KOPT-K1 (cell line): ENCODE data around the gene NSFL1C.

Experiments
- H3K27ac ChIP-seq: fragments of 200-600 bp; sonication (generic); 2 replicates; pipeline ENCODE4 v1.5.1; 2016; ENCODE audit warnings: antibody characterized with exemption, mild to moderate bottlenecking, low read depth, low read length; ENCODE audit not compliant: poor library complexity, severe bottlenecking
- H3K36me3 ChIP-seq: fragments of 200-600 bp; sonication (generic); 2 replicates; pipeline ENCODE4 v1.5.1; 2017; ENCODE audit warnings: antibody characterized with exemption, mild to moderate bottlenecking, low read length, moderate library complexity; ENCODE audit not compliant: insufficient read depth
- H3K9me3 ChIP-seq: fragments of 200-600 bp; sonication (generic); 2 replicates; pipeline ENCODE4 v1.5.1; 2017; ENCODE audit warnings: antibody characterized with exemption, low read length, mild to moderate bottlenecking; ENCODE audit not compliant: insufficient read depth, poor library complexity, severe bottlenecking

The NSFL1C gene

GRCh38 chr20:1457992-1458391, 8.7 kb downstream of the NSFL1C start:
- peaks cover 92% of the 10 kb centered on the region for H3K36me3 ChIP-seq
- H3K27ac ChIP-seq: no peak overlapping the region
- no peaks in the 10 kb centered on the region for H3K9me3 ChIP-seq

GRCh38 chr20:1456300-1456699, 10.3 kb downstream of the NSFL1C start:
- Histone ChIP-seq H3K36me3 (peaks cover 99% of the 10 kb centered on the region), H3K9me3 (no peaks in the 10 kb centered on the region), H3K27ac (no peak overlapping the region)

- H3K36me3 ChIP-seq: peaks cover 100% of the 10 kb centered on the region
- H3K9me3 ChIP-seq: no peaks in the 10 kb centered on the region
- no peak overlapping the region for H3K27ac ChIP-seq
Measured at GRCh38 chr20:1450926-1451491, 15.6 kb downstream of the NSFL1C start.

GRCh38 chr20:1449370-1449769, 17.3 kb downstream of the NSFL1C start:
- Histone ChIP-seq H3K9me3 (no peaks in the 10 kb centered on the region), H3K36me3 (peaks cover 100% of the 10 kb centered on the region), H3K27ac (no peak overlapping the region)

GRCh38 chr20:1448081-1448620, 18.5 kb downstream of the NSFL1C start:
- H3K27ac ChIP-seq: no peak overlapping the region
- H3K9me3 ChIP-seq: no peaks in the 10 kb centered on the region
- peaks cover 100% of the 10 kb centered on the region for H3K36me3 ChIP-seq

- no peak overlapping the region for H3K27ac ChIP-seq
- no peaks in the 10 kb centered on the region for H3K9me3 ChIP-seq
- peaks cover 100% of the 10 kb centered on the region for H3K36me3 ChIP-seq
Measured at GRCh38 chr20:1446536-1446935, 20.1 kb downstream of the NSFL1C start.

- H3K9me3 ChIP-seq: no peaks in the 10 kb centered on the region
- H3K36me3 ChIP-seq: peaks cover 81% of the 10 kb centered on the region
- no peak overlapping the region for H3K27ac ChIP-seq
Measured at GRCh38 chr20:1443085-1443484, 23.6 kb downstream of the NSFL1C start.

- no peaks in the 10 kb centered on the region for H3K9me3 ChIP-seq
- H3K27ac ChIP-seq: no peak overlapping the region
- H3K36me3 ChIP-seq: peaks cover 73% of the 10 kb centered on the region
Measured at GRCh38 chr20:1442304-1442703, 24.3 kb downstream of the NSFL1C start.

- Histone ChIP-seq H3K27ac (no peak overlapping the region), H3K36me3 (peaks cover 61% of the 10 kb centered on the region), H3K9me3 (no peaks in the 10 kb centered on the region)
Measured at GRCh38 chr20:1441133-1441532, 25.5 kb downstream of the NSFL1C start.

GRCh38 chr20:1440024-1440423, 26.6 kb downstream of the NSFL1C start:
- H3K9me3 ChIP-seq: no peaks in the 10 kb centered on the region
- peaks cover 50% of the 10 kb centered on the region for H3K36me3 ChIP-seq
- H3K27ac ChIP-seq: no peak overlapping the region

GRCh38 chr20:1438361-1438760, 28.3 kb downstream of the NSFL1C start:
- Histone ChIP-seq H3K9me3 (peaks cover 5% of the 10 kb centered on the region), H3K36me3 (peaks cover 34% of the 10 kb centered on the region), H3K27ac (no peak overlapping the region)

- no peak overlapping the region for H3K27ac ChIP-seq
- peaks cover 24% of the 10 kb centered on the region; the same call in 1 of the 2 replicates for H3K36me3 ChIP-seq
- peaks cover 7% of the 10 kb centered on the region for H3K9me3 ChIP-seq
Measured at GRCh38 chr20:1437235-1437904, 29.3 kb downstream of the NSFL1C start.

- peaks cover 7% of the 10 kb centered on the region for H3K9me3 ChIP-seq
- H3K36me3 ChIP-seq: peaks cover 14% of the 10 kb centered on the region; the same call in 1 of the 2 replicates
- no peak overlapping the region for H3K27ac ChIP-seq
Measured at GRCh38 chr20:1436263-1436662, 30.4 kb downstream of the NSFL1C start.

GRCh38 chr20:1435337-1435699, 31.3 kb downstream of the NSFL1C start:
- no peak overlapping the region for H3K27ac ChIP-seq
- peaks cover 7% of the 10 kb centered on the region for H3K9me3 ChIP-seq
- peaks cover 8% of the 10 kb centered on the region; the same call in 1 of the 2 replicates for H3K36me3 ChIP-seq

- Histone ChIP-seq H3K27ac (no peak overlapping the region), H3K36me3 (peaks cover 2% of the 10 kb centered on the region; the same call in 1 of the 2 replicates), H3K9me3 (peaks cover 7% of the 10 kb centered on the region)
Measured at GRCh38 chr20:1434571-1435336, 31.9 kb downstream of the NSFL1C start.
